Measurements from ENCODE around the gene DMD.

- TF ChIP-seq, protein P1, sequence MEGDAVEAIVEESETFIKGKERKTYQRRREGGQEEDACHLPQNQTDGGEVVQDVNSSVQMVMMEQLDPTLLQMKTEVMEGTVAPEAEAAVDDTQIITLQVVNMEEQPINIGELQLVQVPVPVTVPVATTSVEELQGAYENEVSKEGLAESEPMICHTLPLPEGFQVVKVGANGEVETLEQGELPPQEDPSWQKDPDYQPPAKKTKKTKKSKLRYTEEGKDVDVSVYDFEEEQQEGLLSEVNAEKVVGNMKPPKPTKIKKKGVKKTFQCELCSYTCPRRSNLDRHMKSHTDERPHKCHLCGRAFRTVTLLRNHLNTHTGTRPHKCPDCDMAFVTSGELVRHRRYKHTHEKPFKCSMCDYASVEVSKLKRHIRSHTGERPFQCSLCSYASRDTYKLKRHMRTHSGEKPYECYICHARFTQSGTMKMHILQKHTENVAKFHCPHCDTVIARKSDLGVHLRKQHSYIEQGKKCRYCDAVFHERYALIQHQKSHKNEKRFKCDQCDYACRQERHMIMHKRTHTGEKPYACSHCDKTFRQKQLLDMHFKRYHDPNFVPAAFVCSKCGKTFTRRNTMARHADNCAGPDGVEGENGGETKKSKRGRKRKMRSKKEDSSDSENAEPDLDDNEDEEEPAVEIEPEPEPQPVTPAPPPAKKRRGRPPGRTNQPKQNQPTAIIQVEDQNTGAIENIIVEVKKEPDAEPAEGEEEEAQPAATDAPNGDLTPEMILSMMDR (conservative IDR thresholded peaks at IDR 0.05) = no peak
- TF ChIP-seq EZH2 (IDR thresholded peaks at IDR 0.05; ENCODE audit: low read depth) = no peak
Measured at GRCh38 chrX:31540313-31540712, 1671.0 kb downstream of the DMD start.
